Measurements from ENCODE around the gene ZNF678. TPM values are rescaled to one million over a fixed set of nuclear protein-coding genes. Genes with fewer than 3 reads are reported as not detected.

The ZNF678 gene
- total RNA-seq, 1 donor from 2014 or later = 19.5 TPM

- H3K4me1 Mint-ChIP-seq (ENCODE audit: unreplicated experiment) = peaks cover 3% of the 10 kb centered on the region
- H3K27ac Mint-ChIP-seq (ENCODE audit: unreplicated experiment) = no peak overlapping the region
- H3K4me3 Mint-ChIP-seq (ENCODE audit: unreplicated experiment) = no peak overlapping the region
- H3K9me3 Mint-ChIP-seq (ENCODE audit: unreplicated experiment) = peaks cover 16% of the 10 kb centered on the region
- H3K27me3 Mint-ChIP-seq (ENCODE audit: unreplicated experiment) = no peaks in the 10 kb centered on the region
- no peak for TF ChIP-seq CTCF (IDR thresholded peaks at IDR 0.05; ENCODE audit: unreplicated experiment)
- no peak for DNase-seq (ENCODE audit: low spot score)
- peaks cover 13% of the 10 kb centered on the region for H3K36me3 Mint-ChIP-seq (ENCODE audit: low read depth, unreplicated experiment)
Observed at GRCh38 chr1:227726318-227726717, 163.0 kb downstream of the ZNF678 start.

Other genes starting within 250 kb of the ZNF678 start
- gene CDC42BPA, start 245.1 kb upstream of the ZNF678 start, total RNA-seq (ENCODE audit: unreplicated experiment) = 41.4 TPM
- gene JMJD4, start 171.7 kb downstream of the ZNF678 start, total RNA-seq (ENCODE audit: unreplicated experiment) = 13.4 TPM
- 32.2 TPM for gene SNAP47, start 171.9 kb downstream of the ZNF678 start, total RNA-seq (ENCODE audit: unreplicated experiment)

All from endothelial cell (in vitro differentiated cells).